ENCODE results near the gene EMC10.

EMC10 gene

GRCh38 chr19:50509366-50509765 lies 33.1 kb downstream of the EMC10 start:
- Mint-ChIP-seq H3K27me3 (no peaks in the 10 kb centered on the region), H3K4me1 (ENCODE audit: low read depth) (peaks cover 20% of the 10 kb centered on the region), H3K36me3 (ENCODE audit: low read depth) (no peaks in the 10 kb centered on the region), H3K4me3 (peak overlapping the region; percentile 93), H3K27ac (no peak overlapping the region), H3K9me3 (no peaks in the 10 kb centered on the region)

GRCh38 chr19:50510121-50510670 lies 33.9 kb downstream of the EMC10 start:
- peak overlapping the region; percentile 93 for H3K27ac Mint-ChIP-seq
- no peaks in the 10 kb centered on the region for H3K9me3 Mint-ChIP-seq
- H3K4me3 Mint-ChIP-seq = peak overlapping the region; percentile 93
- no peaks in the 10 kb centered on the region for H3K27me3 Mint-ChIP-seq
- H3K4me1 Mint-ChIP-seq (ENCODE audit: low read depth) = peaks cover 20% of the 10 kb centered on the region
- no peaks in the 10 kb centered on the region for H3K36me3 Mint-ChIP-seq (ENCODE audit: low read depth)

GRCh38 chr19:50510700-50511068 lies 34.4 kb downstream of the EMC10 start:
- Mint-ChIP-seq H3K27ac (peak overlapping the region; percentile 93), H3K4me3 (peak overlapping the region; percentile 93), H3K27me3 (peaks cover 2% of the 10 kb centered on the region), H3K4me1 (ENCODE audit: low read depth) (peaks cover 20% of the 10 kb centered on the region), H3K36me3 (ENCODE audit: low read depth) (no peaks in the 10 kb centered on the region), H3K9me3 (no peaks in the 10 kb centered on the region)

GRCh38 chr19:50511069-50511822 lies 34.9 kb downstream of the EMC10 start, which contains the start of gene JOSD2:
Gene JOSD2 (minus strand): TSS chr19:50511191. CDS start chr19:50510431, 760 bp downstream.
- Mint-ChIP-seq H3K9me3 (no peaks in the 10 kb centered on the region), H3K36me3 (ENCODE audit: low read depth) (no peaks in the 10 kb centered on the region), H3K4me3 (peak within 1 kb of the TSS; percentile 93), H3K27ac (peak within 1 kb of the TSS; percentile 93), H3K4me1 (ENCODE audit: low read depth) (peaks cover 20% of the 10 kb centered on the region), H3K27me3 (peaks cover 4% of the 10 kb centered on the region)

GRCh38 chr19:50512112-50512998 lies 36.0 kb downstream of the EMC10 start:
- H3K4me1 Mint-ChIP-seq (ENCODE audit: low read depth) = peaks cover 20% of the 10 kb centered on the region
- H3K4me3 Mint-ChIP-seq = peak overlapping the region; percentile 93
- peaks cover 4% of the 10 kb centered on the region for H3K27me3 Mint-ChIP-seq
- H3K27ac Mint-ChIP-seq = peak overlapping the region; percentile 93
- H3K9me3 Mint-ChIP-seq = no peaks in the 10 kb centered on the region
- no peaks in the 10 kb centered on the region for H3K36me3 Mint-ChIP-seq (ENCODE audit: low read depth)

GRCh38 chr19:50512999-50513745 lies 36.9 kb downstream of the EMC10 start:
- H3K4me3 Mint-ChIP-seq = no peak overlapping the region
- peaks cover 20% of the 10 kb centered on the region for H3K4me1 Mint-ChIP-seq (ENCODE audit: low read depth)
- no peak overlapping the region for H3K27ac Mint-ChIP-seq
- no peaks in the 10 kb centered on the region for H3K9me3 Mint-ChIP-seq
- H3K36me3 Mint-ChIP-seq (ENCODE audit: low read depth) = no peaks in the 10 kb centered on the region
- H3K27me3 Mint-ChIP-seq = peaks cover 4% of the 10 kb centered on the region

GRCh38 chr19:50513746-50514345 lies 37.5 kb downstream of the EMC10 start, which contains the start of gene ASPDH:
Gene ASPDH (minus strand): TSS chr19:50513913. CDS start chr19:50513823, 90 bp downstream.
- H3K27me3 Mint-ChIP-seq = peaks cover 4% of the 10 kb centered on the region
- H3K9me3 Mint-ChIP-seq = no peaks in the 10 kb centered on the region
- H3K27ac Mint-ChIP-seq = no peak within 1 kb of the TSS
- peaks cover 17% of the 10 kb centered on the region for H3K4me1 Mint-ChIP-seq (ENCODE audit: low read depth)
- no peak within 1 kb of the TSS for H3K4me3 Mint-ChIP-seq
- H3K36me3 Mint-ChIP-seq (ENCODE audit: low read depth) = no peaks in the 10 kb centered on the region

GRCh38 chr19:50514346-50515167 lies 38.2 kb downstream of the EMC10 start:
- Mint-ChIP-seq H3K4me1 (ENCODE audit: low read depth) (peaks cover 16% of the 10 kb centered on the region), H3K27ac (no peak overlapping the region), H3K27me3 (peaks cover 4% of the 10 kb centered on the region), H3K9me3 (no peaks in the 10 kb centered on the region), H3K36me3 (ENCODE audit: low read depth) (no peaks in the 10 kb centered on the region), H3K4me3 (no peak overlapping the region)

GRCh38 chr19:50515168-50515561 lies 38.9 kb downstream of the EMC10 start:
- peaks cover 15% of the 10 kb centered on the region for H3K4me1 Mint-ChIP-seq (ENCODE audit: low read depth)

GRCh38 chr19:50516456-50516855 lies 40.1 kb downstream of the EMC10 start:
- no peak overlapping the region for H3K4me3 Mint-ChIP-seq
- H3K9me3 Mint-ChIP-seq = no peaks in the 10 kb centered on the region
- no peaks in the 10 kb centered on the region for H3K36me3 Mint-ChIP-seq (ENCODE audit: low read depth)
- H3K27ac Mint-ChIP-seq = no peak overlapping the region
- H3K4me1 Mint-ChIP-seq (ENCODE audit: low read depth) = peaks cover 5% of the 10 kb centered on the region
- H3K27me3 Mint-ChIP-seq = peaks cover 4% of the 10 kb centered on the region

More at GRCh38 chr19:50515168-50515561, 38.9 kb downstream of the EMC10 start:
- no peak overlapping the region for H3K4me3 Mint-ChIP-seq
- H3K36me3 Mint-ChIP-seq (ENCODE audit: low read depth) = no peaks in the 10 kb centered on the region
- no peaks in the 10 kb centered on the region for H3K9me3 Mint-ChIP-seq
- H3K27ac Mint-ChIP-seq = no peak overlapping the region
- H3K27me3 Mint-ChIP-seq = peaks cover 4% of the 10 kb centered on the region

- Mint-ChIP-seq H3K9me3 (no peaks in the 10 kb centered on the region), H3K27me3 (peaks cover 4% of the 10 kb centered on the region), H3K4me1 (ENCODE audit: low read depth) (no peaks in the 10 kb centered on the region), H3K27ac (no peak overlapping the region), H3K4me3 (no peak overlapping the region), H3K36me3 (ENCODE audit: low read depth) (no peaks in the 10 kb centered on the region)
These were observed 40.8 kb downstream of the EMC10 start for GRCh38 chr19:50516964-50517703.

GRCh38 chr19:50517704-50518075 lies 41.4 kb downstream of the EMC10 start:
- Mint-ChIP-seq H3K27ac (no peak overlapping the region), H3K4me3 (no peak overlapping the region), H3K36me3 (ENCODE audit: low read depth) (no peaks in the 10 kb centered on the region)

More at GRCh38 chr19:50517704-50518075, 41.4 kb downstream of the EMC10 start:
- Mint-ChIP-seq H3K4me1 (ENCODE audit: low read depth) (no peaks in the 10 kb centered on the region), H3K27me3 (peaks cover 4% of the 10 kb centered on the region), H3K9me3 (no peaks in the 10 kb centered on the region)

Measured in stimulated activated naive CD8-positive, alpha-beta T cell treated with anti-CD3 and anti-CD28 coated beads, Interleukin-15, Interleukin-2, amounts not matched to agents 100 ng/mL and 50 ng/mL, for 24 hours (primary cell).